ENCODE measurements around the gene DGCR2. TPM values are rescaled to one million over a fixed set of nuclear protein-coding genes. Genes with fewer than 3 reads are reported as not detected.

Gene DGCR2
- polyA plus RNA-seq, 1 donor from 2014 or later = 67.1 TPM

- Histone ChIP-seq H4K20me1 (ENCODE audit: insufficient read depth) (no peaks in the 10 kb centered on the region), H3K9ac (ENCODE audit: low read length) (no peak overlapping the region), H3K27me3 (ENCODE audit: insufficient read depth, low read depth, low read length) (no peaks in the 10 kb centered on the region), H3K79me2 (replicated peaks; ENCODE audit: insufficient read depth, low read length) (no peaks in the 10 kb centered on the region), H2AFZ (ENCODE audit: low read depth, low read length) (no peak overlapping the region), H3K36me3 (ENCODE audit: insufficient read depth, low read length) (no peaks in the 10 kb centered on the region), H3F3A (ENCODE audit: insufficient read depth, low read length, poor library complexity, severe bottlenecking) (no peaks in the 10 kb centered on the region), H3K4me2 (ENCODE audit: low read length) (no peak overlapping the region), H3K27ac (ENCODE audit: low read length) (no peak overlapping the region), H3K9me2 (ENCODE audit: insufficient read depth, low read length) (no peaks in the 10 kb centered on the region), H3K4me3 (ENCODE audit: low read length) (no peak overlapping the region), H3K9me3 (ENCODE audit: low read length) (no peaks in the 10 kb centered on the region)
- TF ChIP-seq REST (IDR thresholded peaks at IDR 0.05; ENCODE audit: borderline replicate concordance) (no peak), MXI1 (conservative IDR thresholded peaks at IDR 0.05; ENCODE audit: poor library complexity, severe bottlenecking) (no peak), TAF1 (IDR thresholded peaks at IDR 0.05; ENCODE audit: low read depth) (no peak), EP300 (conservative IDR thresholded peaks at IDR 0.05; ENCODE audit: poor library complexity, severe bottlenecking) (no peak), EZH2 (IDR thresholded peaks at IDR 0.05; ENCODE audit: borderline replicate concordance, insufficient read depth, low read length, poor library complexity, severe bottlenecking) (no peak), SMC3 (conservative IDR thresholded peaks at IDR 0.05; ENCODE audit: poor library complexity) (no peak), POLR2AphosphoS5 (IDR thresholded peaks at IDR 0.05) (no peak)
- TF ChIP-seq, protein P1, sequence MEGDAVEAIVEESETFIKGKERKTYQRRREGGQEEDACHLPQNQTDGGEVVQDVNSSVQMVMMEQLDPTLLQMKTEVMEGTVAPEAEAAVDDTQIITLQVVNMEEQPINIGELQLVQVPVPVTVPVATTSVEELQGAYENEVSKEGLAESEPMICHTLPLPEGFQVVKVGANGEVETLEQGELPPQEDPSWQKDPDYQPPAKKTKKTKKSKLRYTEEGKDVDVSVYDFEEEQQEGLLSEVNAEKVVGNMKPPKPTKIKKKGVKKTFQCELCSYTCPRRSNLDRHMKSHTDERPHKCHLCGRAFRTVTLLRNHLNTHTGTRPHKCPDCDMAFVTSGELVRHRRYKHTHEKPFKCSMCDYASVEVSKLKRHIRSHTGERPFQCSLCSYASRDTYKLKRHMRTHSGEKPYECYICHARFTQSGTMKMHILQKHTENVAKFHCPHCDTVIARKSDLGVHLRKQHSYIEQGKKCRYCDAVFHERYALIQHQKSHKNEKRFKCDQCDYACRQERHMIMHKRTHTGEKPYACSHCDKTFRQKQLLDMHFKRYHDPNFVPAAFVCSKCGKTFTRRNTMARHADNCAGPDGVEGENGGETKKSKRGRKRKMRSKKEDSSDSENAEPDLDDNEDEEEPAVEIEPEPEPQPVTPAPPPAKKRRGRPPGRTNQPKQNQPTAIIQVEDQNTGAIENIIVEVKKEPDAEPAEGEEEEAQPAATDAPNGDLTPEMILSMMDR (IDR thresholded peaks at IDR 0.05; ENCODE audit: poor library complexity, severe bottlenecking) = no peak
These were observed 51.6 kb downstream of the DGCR2 start for GRCh38 chr22:19070397-19071169.

DNA sequence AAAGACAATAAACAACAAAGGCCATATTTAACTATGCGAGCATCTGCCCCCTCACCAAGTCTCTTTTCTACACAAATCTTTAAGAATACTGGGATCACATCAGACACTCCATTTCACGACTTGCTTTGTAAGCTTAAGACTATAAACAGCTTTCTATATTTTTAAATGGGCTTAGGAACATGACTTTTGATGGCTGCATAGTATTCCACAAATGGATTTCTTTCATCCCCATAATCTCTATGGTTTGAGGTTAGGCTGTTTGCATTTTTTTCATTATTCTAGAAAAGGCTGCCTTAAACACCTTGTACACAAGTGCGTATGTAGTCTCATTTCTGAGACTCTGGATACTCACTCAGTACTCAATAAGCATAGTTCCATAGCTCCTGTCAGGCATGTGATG is 52.8 kb downstream of the DGCR2 start:
- Histone ChIP-seq H3K4me3 (ENCODE audit: low read length) (no peak overlapping the region), H3K9ac (ENCODE audit: low read length) (no peak overlapping the region), H3K9me3 (ENCODE audit: low read length) (no peaks in the 10 kb centered on the region), H3K4me2 (ENCODE audit: low read length) (no peak overlapping the region), H3K27ac (ENCODE audit: low read length) (no peak overlapping the region), H3K79me2 (replicated peaks; ENCODE audit: insufficient read depth, low read length) (no peaks in the 10 kb centered on the region), H3K36me3 (ENCODE audit: insufficient read depth, low read length) (no peaks in the 10 kb centered on the region), H2AFZ (ENCODE audit: low read depth, low read length) (no peak overlapping the region), H3F3A (ENCODE audit: insufficient read depth, low read length, poor library complexity, severe bottlenecking) (no peaks in the 10 kb centered on the region), H4K20me1 (ENCODE audit: insufficient read depth) (no peaks in the 10 kb centered on the region), H3K9me2 (ENCODE audit: insufficient read depth, low read length) (no peaks in the 10 kb centered on the region), H3K27me3 (ENCODE audit: insufficient read depth, low read depth, low read length) (no peaks in the 10 kb centered on the region)
- no peak for TF ChIP-seq RAD21 (conservative IDR thresholded peaks at IDR 0.05)
- no peak for TF ChIP-seq POLR2AphosphoS5 (IDR thresholded peaks at IDR 0.05)
- TF ChIP-seq SMC3 (conservative IDR thresholded peaks at IDR 0.05; ENCODE audit: poor library complexity) = no peak
- TF ChIP-seq EP300 (conservative IDR thresholded peaks at IDR 0.05; ENCODE audit: poor library complexity, severe bottlenecking) = no peak
- TF ChIP-seq TAF1 (IDR thresholded peaks at IDR 0.05; ENCODE audit: low read depth) = no peak
- TF ChIP-seq, protein P1 (IDR thresholded peaks at IDR 0.05; ENCODE audit: poor library complexity, severe bottlenecking) = no peak
- no peak for TF ChIP-seq REST (IDR thresholded peaks at IDR 0.05; ENCODE audit: borderline replicate concordance)
- TF ChIP-seq MXI1 (conservative IDR thresholded peaks at IDR 0.05; ENCODE audit: poor library complexity, severe bottlenecking) = no peak
- no peak for TF ChIP-seq EZH2 (IDR thresholded peaks at IDR 0.05; ENCODE audit: borderline replicate concordance, insufficient read depth, low read length, poor library complexity, severe bottlenecking)
